Amniotic stem cell (primary cell): ENCODE data around the gene EBF4.

Source experiments
- DNase-seq: peaks from one replicate; lab custom pipeline; 2025; lab: John Stamatoyannopoulos, UW

Gene EBF4

GRCh38 chr20:2742934-2743559 is 50.5 kb downstream of the EBF4 start:
- no peak for DNase-seq

DNA sequence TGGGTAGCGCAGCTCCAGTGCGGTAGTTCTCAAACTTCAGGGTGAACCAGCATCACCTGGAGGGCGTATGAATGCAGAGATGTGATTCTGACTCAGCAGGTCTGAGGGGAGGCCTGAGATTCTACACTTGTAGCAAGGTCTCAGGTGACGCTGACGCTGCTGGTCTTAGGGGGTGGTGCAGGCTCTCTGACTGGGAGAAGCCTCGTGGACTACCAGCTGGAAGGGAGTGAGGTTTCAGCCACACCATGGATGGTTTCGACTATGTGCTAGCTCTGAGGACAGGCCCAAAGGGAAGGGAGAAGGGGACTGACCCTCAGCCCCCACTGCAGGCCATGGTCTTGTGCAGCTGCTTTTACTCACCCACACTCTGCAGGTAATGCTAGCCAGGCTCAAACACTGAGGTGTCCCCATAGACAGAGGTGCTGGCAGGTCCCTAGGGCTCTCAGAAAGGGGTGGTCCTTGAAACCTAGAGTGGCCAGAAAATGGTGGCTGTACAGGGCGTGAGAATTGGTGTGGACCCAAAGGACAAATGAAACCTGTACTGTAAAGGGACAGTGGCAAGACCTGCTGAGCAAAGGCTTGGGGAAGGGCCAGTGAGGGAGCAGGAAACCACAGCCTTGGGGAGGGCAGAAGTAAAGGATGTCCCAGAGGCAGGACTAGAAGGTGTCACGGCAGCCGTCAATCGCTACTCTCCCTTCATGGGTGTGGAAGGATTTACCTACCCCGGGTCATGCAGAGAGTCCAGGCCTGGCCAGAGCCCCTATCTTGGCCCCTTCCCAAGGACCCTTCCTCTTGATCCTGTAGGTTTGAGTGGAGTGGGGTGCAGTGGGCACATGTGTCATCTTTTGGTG is 52.7 kb downstream of the EBF4 start:
- no peak for DNase-seq

GRCh38 chr20:2745936-2746635 is 53.5 kb downstream of the EBF4 start:
- no peak for DNase-seq

- DNase-seq: no peak
Observed at GRCh38 chr20:2746636-2747265, 54.2 kb downstream of the EBF4 start.

DNA sequence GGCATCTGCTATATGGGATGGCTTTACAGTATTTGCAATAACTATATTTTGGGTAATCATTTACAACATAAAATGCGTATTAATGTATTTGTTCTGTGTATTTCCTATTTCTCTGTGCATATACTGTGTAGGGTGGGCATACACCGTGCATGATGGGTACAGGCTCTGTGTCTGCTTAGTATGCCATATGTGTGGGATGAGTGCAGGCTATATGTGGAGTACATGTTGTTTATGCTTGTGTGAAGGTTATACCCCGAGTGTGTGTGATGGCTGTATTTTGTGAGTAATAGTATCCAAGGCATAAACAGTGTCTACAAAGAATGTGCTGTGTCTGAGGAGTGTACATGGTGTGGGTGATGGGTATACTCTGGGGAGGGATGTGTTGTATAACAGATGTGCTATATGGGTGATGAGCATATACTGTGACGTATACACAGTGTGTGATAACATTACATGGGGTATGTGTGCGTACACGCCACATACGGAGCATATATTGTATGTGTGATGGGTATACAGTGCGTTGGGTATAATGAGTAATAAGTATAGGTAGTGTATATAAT is 55.2 kb downstream of the EBF4 start:
- no peak for DNase-seq

DNA sequence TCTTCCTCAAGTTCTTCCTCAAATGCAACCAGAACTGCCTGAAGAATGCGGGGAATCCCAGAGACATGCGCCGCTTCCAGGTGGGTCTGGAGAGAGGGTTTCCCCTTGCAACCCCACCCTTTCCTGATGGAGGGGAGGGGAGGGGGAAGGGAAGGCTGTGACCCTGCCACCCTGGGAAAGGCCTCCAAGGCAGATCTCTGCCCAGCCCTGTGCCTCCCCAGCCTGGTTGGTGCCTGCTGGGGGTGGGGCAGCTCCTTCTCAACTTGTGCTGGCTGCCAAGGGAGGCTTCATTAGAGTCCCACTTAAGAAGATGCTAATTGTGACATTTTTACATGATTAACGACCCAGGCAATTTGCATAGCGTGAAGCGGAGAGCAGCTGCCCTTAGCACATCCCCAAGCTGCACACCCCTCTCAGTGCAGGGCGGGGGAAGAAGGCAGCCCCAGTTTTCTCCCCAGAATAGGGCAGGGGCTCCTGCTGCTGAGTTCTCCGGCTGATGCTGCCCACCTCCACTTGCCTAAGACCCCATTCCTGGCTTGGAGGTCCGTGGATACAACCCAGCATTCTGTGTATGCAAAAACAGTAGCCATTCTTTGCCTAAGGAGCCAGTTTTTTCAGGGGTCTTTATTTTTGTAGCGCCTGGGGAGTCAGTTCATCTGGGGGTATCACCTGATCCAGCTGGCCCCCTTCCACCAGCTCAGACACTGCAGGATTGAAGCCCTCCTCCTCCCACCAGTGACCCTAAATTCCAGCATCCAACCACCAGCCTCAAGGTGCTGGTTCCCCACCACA is 56.2 kb downstream of the EBF4 start:
- no peak for DNase-seq

GRCh38 chr20:2749343-2749950 is 56.9 kb downstream of the EBF4 start:
- DNase-seq: no peak

GRCh38 chr20:2749951-2750490 is 57.4 kb downstream of the EBF4 start:
- no peak for DNase-seq

DNA sequence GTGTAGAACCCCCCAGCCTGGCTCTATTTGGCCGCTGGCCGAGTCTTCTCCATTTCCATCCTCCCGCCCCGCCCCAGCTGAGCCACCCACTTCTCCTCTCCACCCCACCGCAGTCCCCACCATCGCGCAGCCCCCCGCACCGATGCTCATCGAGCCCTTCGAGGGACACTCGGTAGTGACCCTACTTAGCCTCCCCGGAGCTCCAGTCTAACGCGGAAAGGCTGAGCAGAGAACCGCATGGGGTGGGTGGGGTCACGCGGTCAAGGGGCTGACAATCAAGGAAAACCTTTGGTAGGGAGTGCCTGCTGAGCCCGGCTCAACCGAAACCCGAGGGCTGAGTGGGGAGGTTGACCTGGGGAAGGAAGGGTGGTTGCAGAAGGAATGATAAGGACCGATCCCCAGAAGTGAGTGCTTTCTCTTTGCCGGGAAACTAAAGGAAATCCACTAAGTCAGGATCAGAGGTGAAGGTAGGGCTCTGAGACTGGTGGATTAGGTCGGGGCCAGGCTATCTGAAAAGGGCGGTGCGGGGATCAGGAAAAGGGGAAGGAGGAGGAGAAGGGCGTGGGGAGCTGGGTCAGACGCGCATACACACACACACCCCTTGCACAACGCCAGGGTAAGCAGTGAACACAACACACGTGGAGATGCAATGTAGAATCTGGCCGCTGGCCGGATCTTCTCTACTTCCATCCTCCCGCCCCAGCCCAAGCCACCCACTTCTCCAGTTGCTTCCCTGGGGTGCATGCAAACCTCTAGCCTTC is 58.1 kb downstream of the EBF4 start:
- DNase-seq: no peak

GRCh38 chr20:2751347-2751877 is 58.8 kb downstream of the EBF4 start:
- DNase-seq: no peak

DNA sequence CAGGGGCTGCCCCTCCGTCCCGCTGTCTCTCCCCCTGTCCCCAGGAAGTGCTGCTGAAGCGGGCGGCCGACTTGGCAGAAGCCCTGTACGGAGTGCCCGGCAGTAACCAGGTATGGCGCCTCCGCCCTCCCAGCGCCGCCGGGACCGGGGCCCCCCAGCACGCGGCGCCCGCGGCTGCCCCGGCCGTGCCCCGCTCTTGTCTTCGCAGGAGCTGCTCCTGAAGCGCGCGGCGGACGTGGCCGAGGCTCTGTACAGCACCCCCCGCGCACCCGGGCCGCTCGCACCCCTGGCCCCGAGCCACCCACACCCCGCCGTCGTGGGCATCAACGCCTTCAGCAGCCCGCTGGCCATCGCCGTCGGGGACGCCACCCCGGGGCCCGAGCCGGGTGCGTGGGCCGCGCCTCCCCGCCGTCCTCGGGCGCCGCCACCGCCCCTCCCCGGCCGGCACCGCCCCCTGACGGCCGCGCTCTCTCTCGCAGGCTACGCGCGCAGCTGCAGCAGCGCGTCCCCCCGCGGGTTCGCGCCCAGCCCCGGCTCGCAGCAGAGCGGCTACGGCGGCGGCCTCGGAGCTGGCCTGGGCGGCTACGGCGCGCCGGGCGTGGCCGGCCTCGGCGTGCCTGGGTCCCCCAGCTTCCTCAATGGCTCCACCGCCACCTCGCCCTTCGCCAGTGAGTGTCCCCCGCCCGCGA is 59.4 kb downstream of the EBF4 start:
- no peak for DNase-seq

GRCh38 chr20:2752567-2753460 is 60.2 kb downstream of the EBF4 start:
- DNase-seq: no peak

- no peak for DNase-seq
Observed at GRCh38 chr20:2753461-2754040, 61.0 kb downstream of the EBF4 start.

- no peak for DNase-seq
Observed at GRCh38 chr20:2754424-2754823, 61.8 kb downstream of the EBF4 start.

DNA sequence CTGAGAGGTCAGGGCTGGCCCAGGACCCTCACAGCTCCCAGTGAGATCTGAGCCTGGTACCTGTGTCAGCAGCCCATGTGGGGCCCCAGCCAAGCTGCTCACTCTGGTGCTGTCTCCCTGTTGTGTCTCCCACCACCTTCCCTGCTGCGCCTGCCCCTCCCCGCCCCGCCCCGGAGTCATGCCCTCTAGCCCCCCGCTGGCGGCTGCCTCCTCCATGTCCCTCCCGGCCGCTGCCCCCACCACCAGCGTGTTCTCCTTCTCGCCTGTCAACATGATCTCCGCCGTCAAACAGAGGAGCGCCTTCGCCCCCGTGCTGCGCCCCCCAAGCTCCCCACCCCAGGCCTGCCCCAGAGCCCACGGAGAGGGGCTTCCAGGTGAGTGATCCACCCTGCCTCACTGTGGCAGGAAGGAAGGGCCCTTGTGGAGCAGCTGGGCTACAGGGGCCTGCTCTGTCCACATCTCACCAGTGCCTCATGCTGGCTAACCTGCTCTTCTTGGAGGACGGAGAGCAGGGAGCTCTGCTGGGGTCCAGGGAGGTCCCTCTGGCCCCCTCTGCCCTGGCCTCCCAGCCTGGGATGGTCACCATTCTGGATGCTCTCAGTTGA is 63.0 kb downstream of the EBF4 start:
- DNase-seq: no peak

GRCh38 chr20:2756056-2756611 is 63.6 kb downstream of the EBF4 start:
- DNase-seq: no peak

- DNase-seq: no peak
Observed at GRCh38 chr20:2757001-2757400, 64.4 kb downstream of the EBF4 start.
